Endothelial cell of hepatic sinusoid (primary cell): Measurements from ENCODE around the gene WDFY2.
"Not testable (repeated sequence)": the region's sequence is repeated elsewhere in the genome, so short reads cannot be mapped to it uniquely, and the experiment has no call there.

ENCODE experiments used
- in situ Hi-C: cut with HindIII; loops from 2 replicates; pipeline ENCODE4 v1.10.0; 2017; ENCODE audit warnings: low sequenced_read_pairs

Gene WDFY2

GRCh38 chr13:51583875-51584730 lies at the start of gene WDFY2:
Gene WDFY2 (plus strand): TSS chr13:51584462. CDS start chr13:51584688, 226 bp downstream.
- in situ Hi-C loops = no loop called here

- in situ Hi-C loops = no loop called here
Measured at GRCh38 chr13:51538591-51539179, 45.6 kb upstream of the WDFY2 start.

GRCh38 chr13:51539887-51540286 lies 44.4 kb upstream of the WDFY2 start:
- in situ Hi-C loops = no loop called here

GRCh38 chr13:51541037-51541436 lies 43.2 kb upstream of the WDFY2 start:
- in situ Hi-C loops = no loop called here

- in situ Hi-C loops = no loop called here
Measured at GRCh38 chr13:51541809-51542258, 42.4 kb upstream of the WDFY2 start.

GRCh38 chr13:51542346-51543242 lies 41.7 kb upstream of the WDFY2 start:
- in situ Hi-C loops = no loop called here

- in situ Hi-C loops = not testable (repeated sequence)
Measured at GRCh38 chr13:51545446-51545845, 38.8 kb upstream of the WDFY2 start.

- in situ Hi-C loops = no loop called here
Measured at GRCh38 chr13:51547425-51548176, 36.7 kb upstream of the WDFY2 start.

GRCh38 chr13:51549050-51549449 lies 35.2 kb upstream of the WDFY2 start:
- in situ Hi-C loops = no loop called here

- in situ Hi-C loops = no loop called here
Measured at GRCh38 chr13:51549593-51549992, 34.7 kb upstream of the WDFY2 start.

GRCh38 chr13:51550151-51550550 lies 34.1 kb upstream of the WDFY2 start:
- in situ Hi-C loops = loop anchor here (5.0 kb wide), 2 partner anchors 53 to 88 kb away; no protein-coding TSS in a partner anchor

- in situ Hi-C loops = loop anchor here (5.0 kb wide), 2 partner anchors 54 to 89 kb away; no protein-coding TSS in a partner anchor
Measured at GRCh38 chr13:51551416-51551815, 32.8 kb upstream of the WDFY2 start.

GRCh38 chr13:51552027-51552426 lies 32.2 kb upstream of the WDFY2 start:
- in situ Hi-C loops = loop anchor here (5.0 kb wide), 2 partner anchors 55 to 90 kb away; no protein-coding TSS in a partner anchor

- in situ Hi-C loops = loop anchor here (5.0 kb wide), 2 partner anchors 56 to 91 kb away; no protein-coding TSS in a partner anchor
Measured at GRCh38 chr13:51553531-51553930, 30.7 kb upstream of the WDFY2 start.

GRCh38 chr13:51556740-51557139 lies 27.5 kb upstream of the WDFY2 start:
- in situ Hi-C loops = no loop called here

GRCh38 chr13:51557438-51557837 lies 26.8 kb upstream of the WDFY2 start:
- in situ Hi-C loops = no loop called here

GRCh38 chr13:51557875-51558612 lies 26.2 kb upstream of the WDFY2 start:
- in situ Hi-C loops = no loop called here

- in situ Hi-C loops = no loop called here
Measured at GRCh38 chr13:51559946-51560735, 24.1 kb upstream of the WDFY2 start.
